ENCODE results near the gene SPACA1.

SPACA1 gene

DNA sequence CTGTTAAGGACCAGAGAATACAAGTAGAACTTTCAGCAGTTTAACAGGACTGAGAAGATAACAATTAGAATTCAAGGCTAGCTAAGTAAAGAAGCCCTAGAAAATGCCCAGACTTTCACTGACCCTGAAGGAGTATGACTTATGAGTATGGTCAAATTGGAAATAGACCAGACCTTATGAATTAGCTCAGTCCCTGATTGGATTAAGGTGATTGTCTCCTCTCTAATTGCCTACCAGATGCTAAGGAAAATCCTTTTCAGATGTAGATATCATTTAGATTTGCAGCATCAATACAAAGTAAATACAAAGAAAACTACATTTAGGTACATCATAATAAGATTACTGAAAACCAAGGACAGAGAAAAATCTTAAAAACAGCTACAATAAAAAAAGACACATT is 59.6 kb downstream of the SPACA1 start:
- DNase-seq = no peak

DNA sequence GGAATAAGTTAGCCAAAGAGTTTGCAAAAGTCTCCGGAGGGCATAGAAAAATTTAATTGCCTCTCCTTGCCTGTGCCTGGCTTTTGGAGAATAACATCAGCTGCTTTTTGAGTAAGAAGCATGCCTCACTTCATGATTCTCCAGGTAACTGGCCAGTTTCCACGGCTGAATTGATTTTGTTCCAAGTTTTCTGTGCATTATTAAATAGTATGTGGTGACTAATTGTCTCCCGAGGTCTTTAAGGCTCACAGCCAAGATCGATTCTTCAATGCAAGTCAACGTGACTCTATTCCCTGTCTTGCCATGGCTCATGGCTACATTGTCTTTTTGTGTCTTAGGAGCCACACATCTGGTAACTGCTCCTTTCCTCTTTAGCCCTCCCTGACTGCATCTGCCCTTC is 64.3 kb downstream of the SPACA1 start:
- no peak for DNase-seq

DNA sequence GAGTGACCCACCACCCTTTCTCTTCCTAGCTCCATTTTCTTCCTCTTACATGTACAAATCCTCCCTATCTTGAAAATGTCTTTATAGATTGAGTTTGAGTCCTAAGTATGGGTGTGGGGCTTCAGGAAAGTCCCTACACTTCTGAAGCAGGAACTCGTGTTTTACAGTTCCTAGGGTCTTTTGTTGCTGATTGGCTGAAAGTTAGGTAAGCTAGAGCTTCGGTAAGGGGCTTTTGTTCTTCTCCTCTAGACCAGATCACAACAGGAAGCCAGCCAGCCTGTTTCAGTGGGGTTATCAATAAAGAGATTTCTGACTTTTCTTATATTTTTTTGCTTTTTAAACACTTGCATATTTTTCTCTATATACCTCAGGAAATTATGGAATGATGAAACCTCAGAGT is 67.2 kb downstream of the SPACA1 start:
- DNase-seq = no peak

DNA sequence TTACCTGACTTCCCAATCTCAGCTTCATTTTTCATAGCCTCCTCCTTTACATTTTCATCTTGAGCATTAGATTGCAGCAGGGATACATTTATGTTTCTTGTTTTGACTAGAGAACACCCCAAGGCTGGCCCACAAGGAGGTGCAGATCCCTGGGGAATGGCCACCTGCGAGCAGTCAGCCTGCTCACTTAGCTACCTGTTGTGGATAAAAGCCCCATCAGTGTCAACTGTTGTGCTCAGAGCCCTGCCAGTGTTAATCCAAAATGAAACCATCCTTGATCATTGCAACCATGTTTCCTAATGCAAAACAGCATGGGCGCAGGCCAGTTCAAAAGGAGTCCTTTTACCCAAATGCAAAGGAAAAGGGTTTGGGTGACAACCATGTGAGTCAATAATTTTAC is 67.7 kb downstream of the SPACA1 start:
- no peak for DNase-seq

DNA sequence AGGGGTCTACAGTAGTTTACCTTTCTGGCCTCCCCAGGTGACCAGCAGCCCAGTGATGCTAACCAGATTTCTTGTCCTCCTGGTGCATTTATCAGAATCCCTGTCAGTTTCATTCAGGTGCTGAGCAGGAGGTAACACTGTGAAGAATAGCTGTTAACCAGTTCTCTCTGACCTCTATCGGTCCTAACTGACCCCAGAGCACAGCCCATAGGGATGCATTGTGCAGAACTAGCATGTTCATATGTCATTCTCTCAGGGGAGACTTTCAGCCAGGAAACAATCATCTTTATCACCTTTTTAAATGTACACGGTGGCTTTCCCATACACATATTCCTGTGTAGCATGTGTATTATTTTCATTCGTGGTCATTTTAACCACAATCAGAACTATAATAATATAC is 68.6 kb downstream of the SPACA1 start:
- no peak for DNase-seq

Measured in DMS79 treated with DMSO at 0.1 percent for 48 hours (cell line).